Smooth muscle cell (in vitro differentiated cells): ENCODE results near the gene PVR. TPM values are rescaled to one million over a fixed set of nuclear protein-coding genes. Genes with fewer than 3 reads are reported as not detected.

ENCODE experiments used
- DNase-seq: peaks from one replicate; lab custom pipeline; 2025; ENCODE audit not compliant: unreplicated experiment; lab: John Stamatoyannopoulos, UW
- H2AFZ ChIP-seq: fragments of 200-600 bp; sonication (generic); 2 replicates; pipeline ENCODE4 v1.6.0; 2016; ENCODE audit warnings: antibody characterized with exemption, low read depth, mild to moderate bottlenecking
- H3F3A ChIP-seq: fragments of 200-600 bp; sonication (generic); 2 replicates; pipeline ENCODE4 v1.6.0; 2017; ENCODE audit warnings: antibody characterized with exemption, low read depth
- H3K27ac ChIP-seq: fragments of 200-600 bp; sonication (generic); 2 replicates; pipeline ENCODE4 v1.5.1; 2016; ENCODE audit warnings: low read depth, mild to moderate bottlenecking
- H3K27me3 ChIP-seq: fragments of 200-600 bp; sonication (generic); 2 replicates; pipeline ENCODE4 v1.6.1; 2016; ENCODE audit warnings: low read depth, mild to moderate bottlenecking
- H3K36me3 ChIP-seq: fragments of 200-600 bp; sonication (generic); 2 replicates; pipeline ENCODE4 v1.5.1; 2016; ENCODE audit warnings: low read depth
- H3K4me1 ChIP-seq: fragments of 200-600 bp; sonication (generic); 2 replicates; pipeline ENCODE4 v1.5.1; 2016; ENCODE audit warnings: low read depth
- H3K4me2 ChIP-seq: fragments of 200-600 bp; sonication (generic); 2 replicates; pipeline ENCODE4 v1.6.0; 2016; ENCODE audit warnings: mild to moderate bottlenecking
- H3K4me3 ChIP-seq: fragments of 200-600 bp; sonication (generic); 2 replicates; pipeline ENCODE4 v1.5.1; 2016; ENCODE audit warnings: mild to moderate bottlenecking
- H3K79me2 ChIP-seq: fragments of 200-600 bp; sonication (generic); 2 replicates; pipeline ENCODE4 v1.6.0; 2016; ENCODE audit warnings: low read depth, mild to moderate bottlenecking
- H3K9ac ChIP-seq: fragments of 200-600 bp; sonication (generic); 2 replicates; pipeline ENCODE4 v1.6.0; 2016; ENCODE audit warnings: low read depth
- H3K9me3 ChIP-seq: fragments of 200-600 bp; sonication (generic); replicated peaks from 2 replicates; pipeline ENCODE4 v1.5.1; 2016; ENCODE audit warnings: low read depth
- H4K20me1 ChIP-seq: fragments of 200-600 bp; sonication (generic); 2 replicates; pipeline ENCODE4 v1.6.0; 2016; ENCODE audit warnings: low read depth
- CTCF ChIP-seq: fragments of 200-600 bp; sonication (generic); IDR thresholded peaks from 2 replicates; pipeline ENCODE4 v1.5.1; 2017; ENCODE audit warnings: borderline replicate concordance, mild to moderate bottlenecking, antibody characterized with exemption; ENCODE audit not compliant: insufficient read depth, poor library complexity, severe bottlenecking
- WGBS: methylation state at CpG from one replicate; pipeline ENCODE4 v1.1.7; 2016; ENCODE audit warnings: low lambda C conversion rate; 5-methylcytosine and 5-hydroxymethylcytosine counted together
- polyA plus RNA-seq: library from polyadenylated mRNA; unstranded; fragments of >200 nt; fragmentation: Nextera tagmentation; extraction: Ambion mirVana; gene quantifications from 2 replicates; pipeline ENCODE4 v1.2.1, GENCODE V29; 2016
- total RNA-seq: library from RNA; depleted of rRNA; stranded (reverse); fragments of >200 nt; gene quantifications from 2 replicates; pipeline ENCODE4 v1.2.3, GENCODE V29; 2014

The PVR gene
- total and polyA plus RNA-seq, 2 experiments from 2014 or later, result 25.4 to 35.0 TPM

DNA sequence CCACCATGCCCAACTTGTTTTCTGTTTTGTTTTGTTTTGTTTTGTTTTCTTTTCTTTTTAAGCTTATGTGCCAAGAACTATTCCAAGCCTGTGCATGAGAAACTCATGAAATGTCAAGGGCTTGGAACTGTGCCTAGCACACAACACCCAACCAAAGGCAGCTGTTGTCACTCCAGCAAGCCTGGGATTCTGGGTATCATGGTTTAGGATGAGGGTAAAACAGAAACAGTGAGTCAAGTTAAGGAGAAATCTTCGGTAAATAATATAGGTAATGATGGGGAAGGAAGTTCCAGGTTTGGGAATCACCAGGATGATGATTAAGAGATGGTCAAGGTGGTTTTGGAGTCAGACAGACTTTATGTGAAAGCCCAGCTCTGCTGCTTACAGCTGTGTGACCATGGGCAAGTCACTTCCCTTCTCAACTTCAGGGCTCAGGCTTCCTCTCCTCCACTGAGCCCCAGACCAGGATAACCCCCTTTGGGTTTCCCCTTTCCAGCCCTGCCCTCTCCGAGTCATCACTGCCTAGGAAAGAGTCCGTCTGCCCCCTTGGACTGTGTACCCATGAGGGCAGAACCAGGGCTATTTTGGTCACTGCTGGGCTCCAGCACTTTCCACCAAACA lies 5.0 kb downstream of the PVR start:
- H3K79me2 ChIP-seq, result peaks cover 23% of the 10 kb centered on the region
- H3K4me3 ChIP-seq, result no peak overlapping the region
- H3K4me1 ChIP-seq, result no peaks in the 10 kb centered on the region
- no peak overlapping the region for H3K4me2 ChIP-seq
- WGBS, result 96% methylated on average over 3 of the region's 3 CpGs
- TF ChIP-seq CTCF, result no peak
- DNase-seq, result no peak
- peaks cover 28% of the 10 kb centered on the region for H4K20me1 ChIP-seq
- H3K36me3 ChIP-seq, result peaks cover 7% of the 10 kb centered on the region
- H3K27ac ChIP-seq, result no peak overlapping the region
- no peak overlapping the region for H2AFZ ChIP-seq
- no peaks in the 10 kb centered on the region for H3K27me3 ChIP-seq
- H3F3A ChIP-seq, result no peaks in the 10 kb centered on the region
- H3K9me3 ChIP-seq, result no peaks in the 10 kb centered on the region
- no peak overlapping the region for H3K9ac ChIP-seq

DNA sequence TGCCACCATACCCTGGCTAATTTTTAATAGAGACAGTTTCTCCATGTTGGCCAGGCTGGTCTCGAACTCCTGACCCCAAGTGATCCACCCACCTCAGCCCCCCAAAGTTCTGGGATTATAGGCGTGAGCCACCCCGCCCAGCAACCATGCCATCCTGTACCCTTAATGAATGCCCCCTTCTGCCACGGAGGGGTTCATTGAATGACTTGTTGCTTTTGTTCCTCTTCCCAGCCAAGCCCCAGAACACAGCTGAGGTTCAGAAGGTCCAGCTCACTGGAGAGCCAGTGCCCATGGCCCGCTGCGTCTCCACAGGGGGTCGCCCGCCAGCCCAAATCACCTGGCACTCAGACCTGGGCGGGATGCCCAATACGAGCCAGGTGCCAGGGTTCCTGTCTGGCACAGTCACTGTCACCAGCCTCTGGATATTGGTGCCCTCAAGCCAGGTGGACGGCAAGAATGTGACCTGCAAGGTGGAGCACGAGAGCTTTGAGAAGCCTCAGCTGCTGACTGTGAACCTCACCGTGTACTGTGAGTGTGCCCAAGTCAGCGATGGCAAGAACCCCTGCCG lies 6.0 kb downstream of the PVR start:
- Histone ChIP-seq H4K20me1 (peaks cover 28% of the 10 kb centered on the region), H3K27ac (no peak overlapping the region), H3K4me3 (no peak overlapping the region), H3K9ac (no peak overlapping the region), H2AFZ (no peak overlapping the region), H3K9me3 (no peaks in the 10 kb centered on the region), H3K79me2 (peaks cover 17% of the 10 kb centered on the region), H3F3A (no peaks in the 10 kb centered on the region), H3K4me1 (no peaks in the 10 kb centered on the region), H3K36me3 (peaks cover 7% of the 10 kb centered on the region), H3K27me3 (no peaks in the 10 kb centered on the region), H3K4me2 (no peak overlapping the region)
- no peak for DNase-seq
- no peak for TF ChIP-seq CTCF
- 97% methylated on average over 15 of the region's 15 CpGs for WGBS

- no peak overlapping the region for H3K4me3 ChIP-seq
- H4K20me1 ChIP-seq, result peaks cover 8% of the 10 kb centered on the region
- H3K4me1 ChIP-seq, result no peaks in the 10 kb centered on the region
- no peak overlapping the region for H3K9ac ChIP-seq
- H3K4me2 ChIP-seq, result no peak overlapping the region
- WGBS, result 99% methylated on average over 5 of the region's 5 CpGs
- no peaks in the 10 kb centered on the region for H3K9me3 ChIP-seq
- H3F3A ChIP-seq, result no peaks in the 10 kb centered on the region
- no peak overlapping the region for H2AFZ ChIP-seq
- no peak for DNase-seq
- no peak overlapping the region for H3K27ac ChIP-seq
- no peak for TF ChIP-seq CTCF
- H3K27me3 ChIP-seq, result no peaks in the 10 kb centered on the region
- no peaks in the 10 kb centered on the region for H3K79me2 ChIP-seq
- peaks cover 10% of the 10 kb centered on the region for H3K36me3 ChIP-seq
Measured at GRCh38 chr19:44653343-44653742, 9.6 kb downstream of the PVR start.
